OCI-M1 (cell line): ENCODE measurements around the gene GATD1.

Experiments used
- DNase-seq: peaks from one replicate; lab custom pipeline; 2025; lab: John Stamatoyannopoulos, UW

Gene GATD1

GRCh38 chr11:777288-778255 lies at the start of gene GATD1:
GATD1 (minus strand) TSS chr11:777487; CDS start chr11:777462, 25 bp downstream.
- DNase-seq: peak; percentile 93

GRCh38 chr11:826836-827145 lies 49.5 kb upstream of the GATD1 start:
- no peak for DNase-seq

GRCh38 chr11:826227-826621 lies 48.9 kb upstream of the GATD1 start:
- no peak for DNase-seq

GRCh38 chr11:825366-826226 lies 48.3 kb upstream of the GATD1 start:
- DNase-seq: no peak

- DNase-seq: no peak
Observed at GRCh38 chr11:824942-825341, 47.7 kb upstream of the GATD1 start.

- DNase-seq: no peak
Observed at GRCh38 chr11:824292-824880, 47.1 kb upstream of the GATD1 start.

GRCh38 chr11:823441-824291 lies 46.4 kb upstream of the GATD1 start:
- no peak for DNase-seq

GRCh38 chr11:821512-822371 lies 44.5 kb upstream of the GATD1 start:
- DNase-seq: no peak

- DNase-seq: no peak
Observed at GRCh38 chr11:820655-821511, 43.6 kb upstream of the GATD1 start.

GRCh38 chr11:819943-820649 lies 42.8 kb upstream of the GATD1 start:
- DNase-seq: peak; percentile 91

GRCh38 chr11:819129-819931 lies 42.0 kb upstream of the GATD1 start:
- DNase-seq: peak; percentile 92

GRCh38 chr11:818396-819128 lies 41.3 kb upstream of the GATD1 start, which contains the start of gene PNPLA2:
PNPLA2 (plus strand) TSS chr11:818914; CDS start chr11:819719, 805 bp downstream.
- DNase-seq: no peak

GRCh38 chr11:816433-816779 lies 39.1 kb upstream of the GATD1 start:
- no peak for DNase-seq

GRCh38 chr11:815675-816432 lies 38.6 kb upstream of the GATD1 start:
- DNase-seq: no peak

- no peak for DNase-seq
Observed at GRCh38 chr11:813456-814096, 36.3 kb upstream of the GATD1 start.

- DNase-seq: no peak
Observed at GRCh38 chr11:813072-813455, 35.8 kb upstream of the GATD1 start.
